ENCODE measurements around the gene HDAC10. TPM values are rescaled to one million over a fixed set of nuclear protein-coding genes. Genes with fewer than 3 reads are reported as not detected.

The HDAC10 gene
- total RNA-seq, 4 donors from 2014 or later = 43.1 to 93.7 (median 56.2) TPM

DNA sequence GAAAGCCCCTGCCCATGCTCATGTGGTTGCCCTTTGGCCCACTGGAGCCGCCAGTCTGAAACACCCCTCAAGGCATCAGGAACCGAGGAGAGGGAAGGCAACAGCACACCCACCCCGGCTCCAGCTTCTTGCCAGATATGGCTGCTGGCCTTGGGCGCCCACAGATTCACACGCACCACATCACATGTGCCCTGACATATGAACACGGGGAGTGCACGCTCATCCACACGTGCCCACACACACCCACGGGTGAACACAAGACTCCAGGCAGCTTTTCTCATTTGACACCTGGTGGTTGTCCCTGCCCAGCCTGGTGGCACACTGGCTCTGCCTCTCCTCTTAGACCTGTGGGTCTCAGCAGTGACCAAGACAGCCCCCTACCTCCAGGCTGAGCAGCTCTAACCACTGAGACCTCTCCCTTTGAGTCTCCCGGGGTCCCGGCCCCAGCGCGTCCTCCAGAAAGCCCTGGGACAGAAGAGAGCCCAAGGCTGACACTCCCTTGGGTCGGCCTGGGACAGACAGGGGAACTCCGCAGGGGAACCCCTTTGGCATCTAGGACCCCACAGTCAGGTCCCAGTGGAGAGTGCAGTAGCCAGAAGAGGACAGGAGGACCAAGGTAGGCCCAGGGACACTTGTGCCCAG lies 13.2 kb upstream of the HDAC10 start:
- TF ChIP-seq EP300 (IDR thresholded peaks at IDR 0.05) (no peak), POLR2AphosphoS5 (IDR thresholded peaks at IDR 0.05) (no peak), POLR2A (IDR thresholded peaks at IDR 0.05) (no peak)
- TF ChIP-seq, protein P1, sequence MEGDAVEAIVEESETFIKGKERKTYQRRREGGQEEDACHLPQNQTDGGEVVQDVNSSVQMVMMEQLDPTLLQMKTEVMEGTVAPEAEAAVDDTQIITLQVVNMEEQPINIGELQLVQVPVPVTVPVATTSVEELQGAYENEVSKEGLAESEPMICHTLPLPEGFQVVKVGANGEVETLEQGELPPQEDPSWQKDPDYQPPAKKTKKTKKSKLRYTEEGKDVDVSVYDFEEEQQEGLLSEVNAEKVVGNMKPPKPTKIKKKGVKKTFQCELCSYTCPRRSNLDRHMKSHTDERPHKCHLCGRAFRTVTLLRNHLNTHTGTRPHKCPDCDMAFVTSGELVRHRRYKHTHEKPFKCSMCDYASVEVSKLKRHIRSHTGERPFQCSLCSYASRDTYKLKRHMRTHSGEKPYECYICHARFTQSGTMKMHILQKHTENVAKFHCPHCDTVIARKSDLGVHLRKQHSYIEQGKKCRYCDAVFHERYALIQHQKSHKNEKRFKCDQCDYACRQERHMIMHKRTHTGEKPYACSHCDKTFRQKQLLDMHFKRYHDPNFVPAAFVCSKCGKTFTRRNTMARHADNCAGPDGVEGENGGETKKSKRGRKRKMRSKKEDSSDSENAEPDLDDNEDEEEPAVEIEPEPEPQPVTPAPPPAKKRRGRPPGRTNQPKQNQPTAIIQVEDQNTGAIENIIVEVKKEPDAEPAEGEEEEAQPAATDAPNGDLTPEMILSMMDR (IDR thresholded peaks at IDR 0.05) = no peak
- H3K4me3 ChIP-seq = no peak overlapping the region
- DNase-seq (ENCODE audit: low spot score in 2 of 2) = no peak
- no peaks in the 10 kb centered on the region for H3K9me3 ChIP-seq
- WGBS = 89% methylated on average over 12 of the region's 15 CpGs
- no peaks in the 10 kb centered on the region for H3K36me3 ChIP-seq
- H3K27ac ChIP-seq = no peak overlapping the region
- peaks cover 49% of the 10 kb centered on the region for H3K4me1 ChIP-seq
- H3K27me3 ChIP-seq = peaks cover 52% of the 10 kb centered on the region

DNA sequence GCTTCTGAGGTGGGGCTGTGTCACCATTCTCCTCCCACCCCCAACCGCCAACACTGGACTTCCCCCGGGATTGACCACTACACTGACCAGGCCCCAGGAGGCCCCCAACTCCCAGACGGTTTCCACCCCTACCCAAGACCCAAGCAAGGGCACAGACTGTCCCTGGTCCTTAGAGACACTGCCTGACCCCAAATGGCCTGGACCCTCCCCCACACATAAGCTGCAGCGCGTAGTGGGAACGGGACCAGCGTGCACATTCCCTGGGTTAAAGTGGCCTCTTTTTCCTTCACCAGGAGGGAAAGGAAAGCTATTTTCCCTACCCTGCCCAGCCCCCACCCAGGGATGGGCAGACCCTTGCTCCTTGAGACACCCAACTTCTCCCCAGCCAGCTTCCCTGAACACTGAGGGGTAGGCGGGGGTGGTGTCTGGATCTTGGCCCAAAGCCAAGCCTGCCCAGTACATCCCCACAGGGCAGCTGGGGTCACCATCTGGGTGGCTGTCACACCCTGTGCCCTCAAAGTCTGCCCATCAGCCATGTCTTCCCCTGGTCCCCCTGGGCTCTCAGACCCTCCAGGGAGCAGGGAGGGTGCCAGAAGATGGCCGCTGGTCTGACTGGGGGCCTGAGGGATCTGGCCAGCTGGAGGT lies 12.0 kb upstream of the HDAC10 start:
- H3K4me1 ChIP-seq = peaks cover 38% of the 10 kb centered on the region
- H3K27me3 ChIP-seq = peaks cover 61% of the 10 kb centered on the region
- no peaks in the 10 kb centered on the region for H3K36me3 ChIP-seq
- no peak for DNase-seq (ENCODE audit: low spot score in 2 of 2)
- 69% methylated on average over 8 of the region's 9 CpGs for WGBS
- H3K4me3 ChIP-seq = no peak overlapping the region
- H3K9me3 ChIP-seq = no peaks in the 10 kb centered on the region
- TF ChIP-seq POLR2AphosphoS5 (IDR thresholded peaks at IDR 0.05) (no peak), EP300 (IDR thresholded peaks at IDR 0.05) (no peak), POLR2A (IDR thresholded peaks at IDR 0.05) (no peak)
- TF ChIP-seq, protein P1 (IDR thresholded peaks at IDR 0.05) = no peak
- no peak overlapping the region for H3K27ac ChIP-seq

DNA sequence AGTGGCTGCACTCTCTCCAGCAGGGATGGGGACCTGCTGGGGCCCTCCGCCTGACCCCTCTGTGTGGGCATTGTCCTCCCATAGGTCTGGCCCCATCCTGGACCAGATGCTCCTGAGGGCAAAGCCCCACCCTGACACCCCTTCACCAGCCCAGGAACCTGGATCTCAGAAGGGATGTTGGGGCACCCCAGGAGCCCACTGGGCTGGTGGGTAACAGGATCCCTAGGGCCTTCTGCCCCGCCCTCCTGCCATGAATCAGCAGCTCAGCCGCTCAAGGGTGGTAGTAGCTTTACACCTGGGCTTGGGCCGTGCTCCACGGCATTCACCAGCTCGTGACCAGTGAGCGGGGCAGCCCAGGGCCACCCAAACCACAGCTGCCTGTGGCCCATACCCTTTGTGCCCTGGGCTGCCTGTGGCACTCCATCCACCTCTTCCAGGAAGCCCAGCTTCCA lies 11.4 kb upstream of the HDAC10 start:
- Histone ChIP-seq H3K36me3 (no peaks in the 10 kb centered on the region), H3K27me3 (peaks cover 66% of the 10 kb centered on the region), H3K9me3 (no peaks in the 10 kb centered on the region), H3K4me1 (peaks cover 32% of the 10 kb centered on the region), H3K27ac (no peak overlapping the region), H3K4me3 (no peak overlapping the region)
- no CpG with 5 or more reads among the region's 7 CpGs for WGBS
- TF ChIP-seq, protein P1 (IDR thresholded peaks at IDR 0.05) = no peak
- TF ChIP-seq POLR2A (IDR thresholded peaks at IDR 0.05) (no peak), POLR2AphosphoS5 (IDR thresholded peaks at IDR 0.05) (no peak), EP300 (IDR thresholded peaks at IDR 0.05) (no peak)
- DNase-seq (ENCODE audit: low spot score in 2 of 2) = no peak

DNA sequence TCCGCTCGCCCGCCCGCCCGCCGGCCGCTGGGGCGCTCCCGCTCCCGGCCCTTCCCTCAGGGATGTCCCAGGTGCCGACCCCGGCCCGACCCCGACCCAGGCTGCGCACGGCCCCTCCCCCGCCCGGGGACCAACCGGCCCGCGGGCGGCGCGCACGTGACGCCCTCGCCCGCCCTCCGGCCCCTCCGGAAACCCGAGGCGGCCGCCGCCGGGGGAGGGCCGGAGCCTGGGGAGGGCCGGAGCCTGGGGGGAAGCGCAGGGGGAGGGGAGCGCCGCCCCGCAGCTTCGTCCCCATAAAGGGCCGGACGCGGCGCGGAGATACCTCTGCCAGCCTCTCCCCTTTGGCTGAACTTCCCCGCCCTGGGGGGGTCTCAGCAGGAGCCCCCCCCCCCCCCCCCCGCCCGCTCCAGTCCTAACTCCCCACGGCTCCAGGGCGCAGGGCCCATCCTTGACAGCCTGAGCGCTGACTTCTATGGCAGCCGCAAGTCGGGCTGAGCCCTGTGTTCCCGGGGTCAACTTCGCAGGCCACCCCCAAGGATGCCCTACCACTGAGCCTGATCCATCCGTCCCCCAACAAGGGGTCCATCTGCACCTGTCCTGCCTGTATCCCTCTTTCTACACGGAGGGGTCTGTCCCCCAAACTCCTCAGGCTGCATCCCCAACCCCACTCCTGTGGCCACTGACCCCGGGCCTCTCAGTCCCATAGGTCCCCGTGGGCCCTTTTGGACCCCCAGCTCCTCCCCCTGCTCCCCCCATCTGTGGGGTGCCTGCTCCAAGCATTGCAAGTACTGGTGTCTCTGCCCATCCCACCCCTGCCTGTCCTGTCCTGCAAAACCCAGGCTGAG lies 10.8 kb upstream of the HDAC10 start, which contains the start of gene MAPK12:
Gene MAPK12 (minus strand): TSS at position 69 of the 845 bp plus-strand sequence. CDS start 174 bp downstream, outside the sequence.
- TF ChIP-seq EP300 (IDR thresholded peaks at IDR 0.05) (no peak), POLR2A (IDR thresholded peaks at IDR 0.05) (no peak), POLR2AphosphoS5 (IDR thresholded peaks at IDR 0.05) (no peak)
- TF ChIP-seq, protein P1 (IDR thresholded peaks at IDR 0.05) = no peak
- Histone ChIP-seq H3K4me3 (peak within 1 kb of the TSS; percentile 51), H3K27me3 (peaks cover 66% of the 10 kb centered on the region), H3K27ac (no peak within 1 kb of the TSS), H3K4me1 (peaks cover 27% of the 10 kb centered on the region), H3K36me3 (no peaks in the 10 kb centered on the region), H3K9me3 (no peaks in the 10 kb centered on the region)
- no peak for DNase-seq (ENCODE audit: low spot score in 2 of 2)
- WGBS = 37% methylated on average over 4 of the region's 61 CpGs

All from suprapubic skin (tissue), 4 donors.